OCI-LY3 (cell line): ENCODE measurements around the gene TULP3.

Source experiments
- H2AFZ ChIP-seq: fragments of 200-600, 300-600 bp; shearing (Covaris generic); 2 replicates; pipeline ENCODE4 v1.6.0; 2014; ENCODE audit warnings: antibody characterized with exemption, low read depth, low read length
- H3K27ac ChIP-seq: fragments of 200-600, 300-600 bp; sonication (generic); 2 replicates; pipeline ENCODE4 v1.5.1; 2014; ENCODE audit warnings: mild to moderate bottlenecking, low read length, moderate library complexity, mixed read lengths
- H3K27me3 ChIP-seq: fragments of 200-600, 300-600 bp; sonication (generic); 2 replicates; pipeline ENCODE4 v1.6.1; 2014; ENCODE audit warnings: low read depth, low read length, mixed read lengths
- H3K36me3 ChIP-seq: fragments of 200-600, 300-600 bp; sonication (generic); replicated peaks from 2 replicates; pipeline ENCODE3; 2014; ENCODE audit warnings: low read depth, low read length, mixed read lengths
- H3K4me1 ChIP-seq: fragments of 300-600, 200-600 bp; sonication (generic); 2 replicates; pipeline ENCODE4 v1.6.1; 2014; ENCODE audit warnings: low read length, mixed read lengths
- H3K4me2 ChIP-seq: fragments of 200-600, 300-600 bp; sonication (generic); 2 replicates; pipeline ENCODE4 v1.6.1; 2014; ENCODE audit warnings: low read length, mixed read lengths
- H3K4me3 ChIP-seq: fragments of 300-600, 200-600 bp; sonication (generic); 2 replicates; pipeline ENCODE4 v1.5.1; 2014; ENCODE audit warnings: antibody characterized with exemption, mild to moderate bottlenecking, low read length, moderate library complexity
- H3K79me2 ChIP-seq: fragments of 300-600, 200-600 bp; shearing (Covaris generic); 2 replicates; pipeline ENCODE4 v1.6.1; 2014; ENCODE audit warnings: mild to moderate bottlenecking, low read length, mixed read lengths
- H3K9ac ChIP-seq: fragments of 300-600, 200-600 bp; shearing (Covaris generic); 2 replicates; pipeline ENCODE4 v1.6.0; 2014; ENCODE audit warnings: mild to moderate bottlenecking, low read length, moderate library complexity
- H3K9me3 ChIP-seq: fragments of 200-600, 300-600 bp; shearing (Covaris generic); 2 replicates; pipeline ENCODE4 v1.6.1; 2014; ENCODE audit warnings: low read length, mixed read lengths; ENCODE audit not compliant: insufficient read depth
- H4K20me1 ChIP-seq: fragments of 200-600, 300-600 bp; sonication (generic); 2 replicates; pipeline ENCODE4 v1.6.1; 2016; ENCODE audit warnings: low read length, mixed read lengths; ENCODE audit not compliant: insufficient read depth
- EZH2phosphoT487 ChIP-seq: fragments of 200-600 bp; shearing (Covaris generic); IDR thresholded peaks from 2 replicates; pipeline ENCODE4 v1.6.1; 2018; ENCODE audit warnings: antibody characterized with exemption, mixed run types, low read depth
- TF ChIP-seq, protein P1 (sequence below): fragments of 200-600, 300-600 bp; sonication (generic); IDR thresholded peaks from 2 replicates; pipeline ENCODE4 v1.5.1; 2014; ENCODE audit warnings: antibody characterized with exemption, low read length, low read depth

Gene TULP3

DNA sequence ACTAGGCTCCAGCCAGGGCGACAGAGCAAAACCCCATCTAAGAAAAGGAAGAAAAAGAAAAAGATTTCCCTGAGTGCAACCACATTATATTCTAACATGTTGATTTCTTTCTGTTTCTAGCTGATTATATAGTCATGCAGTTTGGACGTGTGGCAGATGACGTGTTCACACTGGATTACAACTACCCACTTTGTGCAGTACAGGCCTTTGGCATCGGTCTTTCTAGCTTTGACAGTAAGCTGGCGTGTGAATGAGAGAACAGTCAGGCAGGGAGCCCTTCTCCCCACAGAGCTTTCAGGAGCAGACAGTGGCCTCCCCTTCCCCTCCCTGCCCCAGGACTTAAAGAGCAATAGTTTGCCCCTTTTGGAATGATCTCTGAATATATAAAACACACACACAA, 48.5 kb downstream of the TULP3 start:
- Histone ChIP-seq H3K4me1 (no peaks in the 10 kb centered on the region), H2AFZ (no peak overlapping the region), H3K9ac (no peak overlapping the region), H3K27me3 (no peaks in the 10 kb centered on the region), H3K4me2 (no peak overlapping the region), H3K9me3 (no peaks in the 10 kb centered on the region), H3K79me2 (no peaks in the 10 kb centered on the region), H3K4me3 (no peak overlapping the region), H3K27ac (no peak overlapping the region), H3K36me3 (no peaks in the 10 kb centered on the region), H4K20me1 (no peaks in the 10 kb centered on the region)
- TF ChIP-seq, protein P1, sequence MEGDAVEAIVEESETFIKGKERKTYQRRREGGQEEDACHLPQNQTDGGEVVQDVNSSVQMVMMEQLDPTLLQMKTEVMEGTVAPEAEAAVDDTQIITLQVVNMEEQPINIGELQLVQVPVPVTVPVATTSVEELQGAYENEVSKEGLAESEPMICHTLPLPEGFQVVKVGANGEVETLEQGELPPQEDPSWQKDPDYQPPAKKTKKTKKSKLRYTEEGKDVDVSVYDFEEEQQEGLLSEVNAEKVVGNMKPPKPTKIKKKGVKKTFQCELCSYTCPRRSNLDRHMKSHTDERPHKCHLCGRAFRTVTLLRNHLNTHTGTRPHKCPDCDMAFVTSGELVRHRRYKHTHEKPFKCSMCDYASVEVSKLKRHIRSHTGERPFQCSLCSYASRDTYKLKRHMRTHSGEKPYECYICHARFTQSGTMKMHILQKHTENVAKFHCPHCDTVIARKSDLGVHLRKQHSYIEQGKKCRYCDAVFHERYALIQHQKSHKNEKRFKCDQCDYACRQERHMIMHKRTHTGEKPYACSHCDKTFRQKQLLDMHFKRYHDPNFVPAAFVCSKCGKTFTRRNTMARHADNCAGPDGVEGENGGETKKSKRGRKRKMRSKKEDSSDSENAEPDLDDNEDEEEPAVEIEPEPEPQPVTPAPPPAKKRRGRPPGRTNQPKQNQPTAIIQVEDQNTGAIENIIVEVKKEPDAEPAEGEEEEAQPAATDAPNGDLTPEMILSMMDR: no peak

DNA sequence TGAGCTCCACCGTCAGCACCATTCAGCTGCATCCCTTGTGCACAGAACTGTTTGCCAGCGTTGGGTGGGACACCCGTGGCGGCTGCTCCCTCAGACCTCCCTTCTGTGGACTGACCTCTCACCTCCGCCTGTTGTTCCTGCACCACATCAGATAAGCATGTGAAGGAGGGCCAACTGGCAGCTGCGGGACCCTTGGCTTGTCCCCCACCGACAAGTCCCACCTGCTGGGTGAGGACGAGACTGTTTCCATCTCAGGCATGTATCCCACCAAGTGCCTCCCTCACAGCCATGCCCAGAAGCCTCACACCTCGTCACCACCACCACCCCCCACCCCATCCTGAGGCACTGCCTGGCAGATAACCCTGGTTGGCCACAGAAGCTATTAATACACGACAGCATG, 49.9 kb downstream of the TULP3 start:
- no peaks in the 10 kb centered on the region for H4K20me1 ChIP-seq
- TF ChIP-seq, protein P1: no peak
- TF ChIP-seq EZH2phosphoT487: no peak
- H3K27ac ChIP-seq: no peak overlapping the region
- no peaks in the 10 kb centered on the region for H3K9me3 ChIP-seq
- H3K4me1 ChIP-seq: no peaks in the 10 kb centered on the region
- H3K4me2 ChIP-seq: no peak overlapping the region
- H2AFZ ChIP-seq: no peak overlapping the region
- no peaks in the 10 kb centered on the region for H3K27me3 ChIP-seq
- H3K36me3 ChIP-seq: no peaks in the 10 kb centered on the region
- no peak overlapping the region for H3K9ac ChIP-seq
- no peak overlapping the region for H3K4me3 ChIP-seq
- no peaks in the 10 kb centered on the region for H3K79me2 ChIP-seq

DNA sequence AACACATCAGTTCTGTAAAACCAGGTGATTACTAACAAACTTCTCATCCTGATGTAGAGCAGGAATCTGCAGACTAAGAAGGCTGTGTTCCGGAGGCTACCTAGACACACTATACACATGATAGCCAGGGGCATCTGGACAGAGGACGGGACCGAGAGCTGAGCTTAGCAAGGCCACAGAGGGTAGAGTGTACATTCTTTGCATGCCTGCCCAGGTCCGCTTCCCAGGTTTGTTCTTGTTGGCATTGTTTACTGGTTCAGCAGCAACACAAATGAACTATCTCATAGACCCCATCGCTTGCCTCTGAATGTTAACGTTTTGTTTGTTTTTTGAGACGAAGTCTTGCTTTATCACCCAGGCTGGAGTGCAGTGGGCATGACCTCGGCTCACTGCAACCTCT, 50.8 kb downstream of the TULP3 start:
- Histone ChIP-seq H3K27ac (no peak overlapping the region), H3K4me3 (no peak overlapping the region), H3K4me1 (no peaks in the 10 kb centered on the region), H3K79me2 (no peaks in the 10 kb centered on the region), H2AFZ (no peak overlapping the region), H3K4me2 (no peak overlapping the region), H4K20me1 (no peaks in the 10 kb centered on the region), H3K27me3 (no peaks in the 10 kb centered on the region), H3K36me3 (no peaks in the 10 kb centered on the region), H3K9ac (no peak overlapping the region), H3K9me3 (no peaks in the 10 kb centered on the region)
- TF ChIP-seq, protein P1: no peak
- no peak for TF ChIP-seq EZH2phosphoT487

DNA sequence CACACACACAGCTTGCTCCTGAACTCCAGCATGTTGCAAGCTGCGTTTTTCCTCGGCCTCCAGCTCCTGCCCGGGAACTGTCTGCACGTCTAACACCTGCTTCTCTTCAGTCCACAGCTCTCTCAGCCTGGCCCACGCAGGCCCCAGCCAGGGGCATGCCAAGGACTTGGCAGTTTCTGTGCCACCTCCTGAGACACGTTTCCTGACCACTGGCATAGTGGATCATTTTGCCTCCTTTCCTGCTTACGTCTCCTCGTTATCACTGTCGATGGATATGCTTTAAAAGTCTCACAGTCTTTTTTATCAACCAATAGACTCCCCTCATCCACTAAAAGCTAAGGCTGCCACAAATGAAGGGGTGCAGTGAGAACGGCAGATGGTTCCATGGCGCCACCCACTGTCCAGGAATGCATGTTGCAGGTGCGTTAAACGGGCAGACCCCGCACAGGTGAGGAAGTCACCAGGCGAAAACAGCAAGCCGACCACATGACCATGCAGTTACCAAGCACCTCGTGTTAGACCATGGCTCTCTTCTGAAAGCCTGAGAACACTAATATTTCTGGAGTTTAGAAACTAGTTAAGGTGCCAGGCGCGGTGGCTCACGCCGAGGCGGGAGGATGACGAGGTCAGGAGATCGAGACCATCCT, 53.8 kb downstream of the TULP3 start:
- Histone ChIP-seq H3K36me3 (no peaks in the 10 kb centered on the region), H3K4me1 (no peaks in the 10 kb centered on the region), H2AFZ (no peak overlapping the region), H3K27ac (no peak overlapping the region), H3K4me3 (no peak overlapping the region), H3K9ac (no peak overlapping the region), H3K27me3 (no peaks in the 10 kb centered on the region), H3K4me2 (no peak overlapping the region), H4K20me1 (no peaks in the 10 kb centered on the region), H3K9me3 (no peaks in the 10 kb centered on the region), H3K79me2 (no peaks in the 10 kb centered on the region)
- TF ChIP-seq, protein P1: peak; percentile 70
- TF ChIP-seq EZH2phosphoT487: no peak
